GM12874 (cell line): ENCODE results near the gene ZKSCAN5.

Source experiments
- CTCF ChIP-seq: IDR thresholded peaks from 2 replicates; pipeline ENCODE4 v1.5.1; 2011; ENCODE audit warnings: low read depth, mild to moderate bottlenecking, control low read depth, low read length, moderate library complexity; ENCODE audit not compliant: insufficient read depth

Gene ZKSCAN5

GRCh38 chr7:99543916-99544315 is 39.5 kb downstream of the ZKSCAN5 start:
- no peak for TF ChIP-seq CTCF

DNA sequence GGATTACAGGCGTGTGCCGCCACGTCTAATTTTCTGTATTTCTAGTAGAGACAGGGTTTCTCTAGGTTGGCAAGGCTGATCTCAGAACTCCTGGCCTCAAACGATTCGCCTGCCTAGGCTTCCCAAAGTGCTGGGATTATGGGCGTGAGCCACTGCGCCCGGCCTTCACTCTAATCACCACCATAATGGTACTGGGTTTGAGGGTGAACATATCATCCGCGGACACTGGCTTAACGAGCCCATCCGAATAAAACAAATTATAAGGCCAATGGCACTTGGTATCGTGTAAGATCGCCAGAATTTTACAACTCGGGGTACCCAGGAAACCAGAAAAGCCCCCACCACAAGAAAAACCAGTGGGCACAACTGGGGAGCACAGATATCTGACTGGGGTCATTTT is 46.9 kb downstream of the ZKSCAN5 start:
- TF ChIP-seq CTCF = no peak

GRCh38 chr7:99551767-99552463 is 47.5 kb downstream of the ZKSCAN5 start, which contains the start of gene FAM200A:
FAM200A (minus strand) TSS chr7:99552114; CDS start chr7:99548407, 3,707 bp downstream.
- no peak for TF ChIP-seq CTCF

GRCh38 chr7:99553039-99553438 is 48.6 kb downstream of the ZKSCAN5 start:
- no peak for TF ChIP-seq CTCF

- no peak for TF ChIP-seq CTCF
These were observed 50.5 kb downstream of the ZKSCAN5 start for GRCh38 chr7:99554939-99555338.

- no peak for TF ChIP-seq CTCF
These were observed 52.7 kb downstream of the ZKSCAN5 start for GRCh38 chr7:99557196-99557607.

DNA sequence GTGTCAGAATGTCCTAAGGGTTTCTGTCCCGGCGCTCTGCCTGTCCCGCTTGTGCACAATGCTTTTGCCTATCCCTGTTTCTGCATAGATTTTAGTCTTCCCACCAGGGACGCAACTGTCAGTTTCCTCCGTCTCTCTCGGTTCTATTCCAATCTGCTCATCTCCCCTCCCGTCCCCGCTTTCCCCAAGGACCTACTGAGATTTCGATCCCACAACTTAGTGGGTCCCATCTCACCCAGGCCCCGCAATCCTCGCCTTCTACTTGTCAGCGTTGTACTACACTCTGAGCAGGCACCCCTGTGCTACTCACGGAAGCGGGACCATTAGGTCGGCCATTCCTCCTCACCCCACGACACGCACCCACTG is 53.5 kb downstream of the ZKSCAN5 start:
- TF ChIP-seq CTCF = no peak
